PFSK-1 (cell line): ENCODE measurements around the gene LRRC36. TPM values are rescaled to one million over a fixed set of nuclear protein-coding genes. Genes with fewer than 3 reads are reported as not detected.

Source experiments
- FOXP2 ChIP-seq: optimal IDR thresholded peaks from 2 replicates; pipeline ENCODE3; 2011; ENCODE audit warnings: borderline replicate concordance, control low read depth, inconsistent platforms; ENCODE audit not compliant: insufficient read depth; ENCODE audit errors: extremely low read length, extremely low read depth
- POLR2AphosphoS5 ChIP-seq: IDR thresholded peaks from 2 replicates; pipeline ENCODE4 v1.6.1; 2012; ENCODE audit warnings: low read depth, mild to moderate bottlenecking, control low read depth, low read length, moderate library complexity
- REST ChIP-seq, 2 experiments: IDR thresholded peaks; 2 replicates each; pipeline versions ENCODE4 v1.6.1 to v1.8.0; 2011 to 2012; ENCODE audit warnings: low read depth in 2 of 2, low read length in 2 of 2, control low read depth in 1 of 2, inconsistent platforms in 1 of 2, mild to moderate bottlenecking in 1 of 2, moderate library complexity in 1 of 2; ENCODE audit not compliant: insufficient read depth in 1 of 2
- SIN3A ChIP-seq: IDR thresholded peaks from 2 replicates; pipeline ENCODE4 v1.6.1; 2012; ENCODE audit warnings: mild to moderate bottlenecking, low read length, moderate library complexity, borderline replicate concordance; ENCODE audit not compliant: insufficient read depth
- TAF1 ChIP-seq: IDR thresholded peaks from 2 replicates; pipeline ENCODE4 v1.6.1; 2012; ENCODE audit warnings: low read length, control low read depth, borderline replicate concordance; ENCODE audit not compliant: insufficient read depth
- polyA plus RNA-seq: library from polyadenylated mRNA; unstranded; fragments of >200 nt; gene quantifications from one replicate; pipeline ENCODE4 v1.2.1, GENCODE V29; 2012; ENCODE audit warnings: low read depth, missing spikeins; ENCODE audit not compliant: insufficient read length

LRRC36 gene
- 0.59 TPM for polyA plus RNA-seq

- TF ChIP-seq REST (IDR thresholded peaks at IDR 0.05; ENCODE audit: insufficient read depth in 1 of 2, low read depth in 2 of 2, low read length in 2 of 2), result no peak
- TF ChIP-seq POLR2AphosphoS5, result no peak
- no peak for TF ChIP-seq SIN3A
- TF ChIP-seq FOXP2, result no peak
Measured at GRCh38 chr16:67326472-67327309, at the start of gene LRRC36, which contains the start of gene KCTD19. LRRC36 (plus strand) TSS chr16:67326815; CDS start chr16:67326863, 48 bp downstream. KCTD19 (minus strand) TSS chr16:67326741; CDS start chr16:67326707, 34 bp downstream.

DNA sequence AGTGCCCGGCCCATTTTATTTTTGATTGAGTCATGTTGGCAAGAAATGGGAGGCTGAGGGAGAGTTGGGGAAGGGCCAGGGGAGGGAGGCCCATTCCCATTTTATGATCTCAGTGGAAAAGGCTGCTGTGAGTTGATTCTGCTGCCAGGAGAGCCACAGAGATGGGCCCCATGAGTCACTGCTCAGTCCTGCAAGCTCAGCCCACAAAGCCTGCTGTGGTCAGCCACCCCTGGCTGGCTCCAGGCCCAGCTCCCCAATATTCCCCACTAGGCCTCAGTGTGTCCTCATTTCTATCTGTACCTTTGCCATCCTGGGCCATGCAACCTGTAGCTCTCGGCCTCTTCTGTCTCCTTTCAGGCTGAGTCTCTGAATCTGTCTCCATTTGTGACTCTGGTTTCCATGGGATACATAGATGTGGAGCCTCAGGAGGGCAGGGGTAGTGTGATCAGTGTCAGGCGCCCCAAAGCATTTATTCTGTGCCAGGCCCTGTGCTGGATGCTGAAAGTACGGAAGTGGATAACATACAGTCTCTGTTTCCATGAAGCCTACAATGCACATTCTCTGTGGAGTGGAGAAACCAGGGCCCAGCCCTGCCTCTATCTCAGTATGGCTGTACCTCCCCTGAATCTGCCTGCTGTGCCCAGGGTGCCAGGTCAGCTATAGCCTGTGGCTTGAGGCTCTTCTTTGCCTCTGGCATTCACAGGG is 49.2 kb upstream of the LRRC36 start:
- TF ChIP-seq TAF1, result no peak
- TF ChIP-seq SIN3A, result no peak
- no peak for TF ChIP-seq FOXP2
- no peak for TF ChIP-seq REST (IDR thresholded peaks at IDR 0.05; ENCODE audit: insufficient read depth in 1 of 2, low read depth in 2 of 2, low read length in 2 of 2)
- no peak for TF ChIP-seq POLR2AphosphoS5

- TF ChIP-seq SIN3A (no peak), REST (IDR thresholded peaks at IDR 0.05; ENCODE audit: insufficient read depth in 1 of 2, low read depth in 2 of 2, low read length in 2 of 2) (no peak), FOXP2 (no peak), TAF1 (no peak), POLR2AphosphoS5 (no peak)
Measured at GRCh38 chr16:67277999-67278772, 48.4 kb upstream of the LRRC36 start.

GRCh38 chr16:67278773-67279295 is 47.8 kb upstream of the LRRC36 start:
- TF ChIP-seq REST (IDR thresholded peaks at IDR 0.05; ENCODE audit: insufficient read depth in 1 of 2, low read depth in 2 of 2, low read length in 2 of 2), result no peak
- TF ChIP-seq TAF1, result no peak
- no peak for TF ChIP-seq SIN3A
- no peak for TF ChIP-seq FOXP2
- TF ChIP-seq POLR2AphosphoS5, result no peak
